Mesendoderm (in vitro differentiated cells): ENCODE data around the gene HS3ST6.
"Not testable (repeated sequence)": the region's sequence is repeated elsewhere in the genome, so short reads cannot be mapped to it uniquely, and the experiment has no call there.

Experiments used
- DNase-seq: peaks from one replicate; pipeline ENCODE4 v3.0.0; 2013
- H2AK5ac ChIP-seq: 2 replicates; pipeline ENCODE4 v1.6.1; 2013; ENCODE audit warnings: low read length, inconsistent platforms
- H2BK120ac ChIP-seq: 2 replicates; pipeline ENCODE4 v1.6.1; 2013; ENCODE audit warnings: low read depth, mild to moderate bottlenecking, low read length, moderate library complexity, mixed read lengths
- H2BK15ac ChIP-seq: replicated peaks from 2 replicates; pipeline ENCODE4 v1.6.1; 2013; ENCODE audit warnings: low read depth, mild to moderate bottlenecking, moderate library complexity
- H2BK5ac ChIP-seq: 2 replicates; pipeline ENCODE4 v1.6.1; 2013; ENCODE audit warnings: low read length, inconsistent platforms
- H3K18ac ChIP-seq: 2 replicates; pipeline ENCODE4 v1.6.1; 2013; ENCODE audit warnings: mild to moderate bottlenecking, low read length, mixed read lengths
- H3K23ac ChIP-seq: one replicate; pipeline ENCODE4 v1.6.1; 2013; ENCODE audit warnings: low read length
- H3K27ac ChIP-seq: 2 replicates; pipeline ENCODE4 v1.5.1; 2013; ENCODE audit warnings: low read depth, mild to moderate bottlenecking, inconsistent platforms, low read length, moderate library complexity
- H3K27me3 ChIP-seq: 2 replicates; pipeline ENCODE4 v1.6.1; 2013; ENCODE audit warnings: low read length, control low read depth, mild to moderate bottlenecking, inconsistent platforms; ENCODE audit not compliant: insufficient read depth, poor library complexity
- H3K36me3 ChIP-seq: 2 replicates; pipeline ENCODE4 v1.6.1; 2013; ENCODE audit warnings: low read length, inconsistent platforms; ENCODE audit not compliant: control insufficient read depth, insufficient read depth
- H3K4ac ChIP-seq: one replicate; pipeline ENCODE4 v1.6.1; 2013; ENCODE audit warnings: low read depth, mild to moderate bottlenecking, low read length, moderate library complexity
- H3K4me1 ChIP-seq: 2 replicates; pipeline ENCODE4 v1.6.1; 2013; ENCODE audit warnings: low read depth, low read length, inconsistent platforms; ENCODE audit not compliant: control insufficient read depth
- H3K4me2 ChIP-seq: 2 replicates; pipeline ENCODE4 v1.6.1; 2013; ENCODE audit warnings: low read length
- H3K4me3 ChIP-seq: 2 replicates; pipeline ENCODE4 v1.5.1; 2013; ENCODE audit warnings: mild to moderate bottlenecking, low read length
- H3K56ac ChIP-seq: one replicate; pipeline ENCODE4 v1.6.1; 2013; ENCODE audit warnings: low read length
- H3K79me1 ChIP-seq: 2 replicates; pipeline ENCODE4 v1.6.1; 2013; ENCODE audit warnings: low read length, inconsistent platforms
- H3K79me2 ChIP-seq: 2 replicates; pipeline ENCODE4 v1.6.1; 2013; ENCODE audit warnings: mild to moderate bottlenecking, low read length; ENCODE audit not compliant: control insufficient read depth, insufficient read depth
- H3K9ac ChIP-seq: 2 replicates; pipeline ENCODE4 v1.6.1; 2013; ENCODE audit warnings: low read length, inconsistent platforms
- H4K5ac ChIP-seq: one replicate; pipeline ENCODE4 v1.6.1; 2013; ENCODE audit warnings: low read length
- H4K8ac ChIP-seq: one replicate; pipeline ENCODE4 v1.6.1; 2013; ENCODE audit warnings: low read depth, mild to moderate bottlenecking, control low read depth, low read length, moderate library complexity
- WGBS: extraction: QIAGEN DNeasy Blood & Tissue Kit; methylation state at CpG from one replicate; pipeline ENCODE4 v1.1.7; 2013; ENCODE audit warnings: low lambda C conversion rate, missing lambda C conversion rate; ENCODE audit not compliant: insufficient coverage; ENCODE audit errors: extremely low coverage; 5-methylcytosine and 5-hydroxymethylcytosine counted together

HS3ST6 gene

GRCh38 chr16:1887711-1888354 is 30.4 kb downstream of the HS3ST6 start:
- no peak overlapping the region for H3K56ac ChIP-seq
- WGBS: no CpG with 5 or more reads among the region's 14 CpGs
- H3K4me1 ChIP-seq: no peaks in the 10 kb centered on the region
- H4K5ac ChIP-seq: no peak overlapping the region
- no peak overlapping the region for H3K27ac ChIP-seq
- H2BK5ac ChIP-seq: no peak overlapping the region
- no peak overlapping the region for H3K4me3 ChIP-seq
- DNase-seq: no peak
- no peak overlapping the region for H3K23ac ChIP-seq
- H2BK120ac ChIP-seq: no peak overlapping the region
- no peak overlapping the region for H3K9ac ChIP-seq
- H3K27me3 ChIP-seq: no peaks in the 10 kb centered on the region
- no peak overlapping the region for H2BK15ac ChIP-seq
- H3K18ac ChIP-seq: no peak overlapping the region
- no peak overlapping the region for H2AK5ac ChIP-seq
- H3K36me3 ChIP-seq: no peaks in the 10 kb centered on the region
- H3K4me2 ChIP-seq: no peak overlapping the region
- H3K4ac ChIP-seq: no peak overlapping the region
- no peaks in the 10 kb centered on the region for H3K79me2 ChIP-seq
- no peak overlapping the region for H4K8ac ChIP-seq
- H3K79me1 ChIP-seq: no peaks in the 10 kb centered on the region

GRCh38 chr16:1884889-1885288 is 33.3 kb downstream of the HS3ST6 start:
- Histone ChIP-seq H3K4me1 (no peaks in the 10 kb centered on the region), H3K27ac (no peak overlapping the region), H3K9ac (no peak overlapping the region), H4K8ac (no peak overlapping the region), H3K27me3 (no peaks in the 10 kb centered on the region), H3K79me2 (no peaks in the 10 kb centered on the region), H2BK120ac (no peak overlapping the region), H3K4me3 (no peak overlapping the region), H2AK5ac (no peak overlapping the region), H3K79me1 (no peaks in the 10 kb centered on the region), H3K18ac (no peak overlapping the region), H3K36me3 (no peaks in the 10 kb centered on the region), H3K56ac (no peak overlapping the region), H3K4me2 (no peak overlapping the region), H4K5ac (no peak overlapping the region), H3K23ac (no peak overlapping the region), H2BK15ac (no peak overlapping the region), H2BK5ac (no peak overlapping the region), H3K4ac (no peak overlapping the region)
- no peak for DNase-seq
- WGBS: no CpG with 5 or more reads among the region's 5 CpGs

GRCh38 chr16:1884155-1884760 is 34.0 kb downstream of the HS3ST6 start:
- Histone ChIP-seq H2BK120ac (no peak overlapping the region), H2BK5ac (no peak overlapping the region), H3K4ac (no peak overlapping the region), H3K27ac (no peak overlapping the region), H3K4me3 (no peak overlapping the region), H3K27me3 (no peaks in the 10 kb centered on the region), H2BK15ac (no peak overlapping the region), H3K79me2 (no peaks in the 10 kb centered on the region), H3K4me1 (no peaks in the 10 kb centered on the region), H3K9ac (no peak overlapping the region), H3K36me3 (no peaks in the 10 kb centered on the region), H3K4me2 (no peak overlapping the region), H3K79me1 (no peaks in the 10 kb centered on the region), H4K5ac (no peak overlapping the region), H3K56ac (no peak overlapping the region), H3K23ac (no peak overlapping the region), H3K18ac (no peak overlapping the region), H4K8ac (no peak overlapping the region), H2AK5ac (no peak overlapping the region)
- WGBS: 100% methylated on average over 1 of the region's 13 CpGs
- DNase-seq: peak; percentile 29

- H2BK15ac ChIP-seq, H3K79me2 ChIP-seq, H3K56ac ChIP-seq, DNase-seq, H2BK5ac ChIP-seq, H3K18ac ChIP-seq, H3K4ac ChIP-seq, H3K4me3 ChIP-seq, H3K27me3 ChIP-seq, H3K4me2 ChIP-seq, H4K5ac ChIP-seq, H2BK120ac ChIP-seq, H3K36me3 ChIP-seq, H3K4me1 ChIP-seq, H3K9ac ChIP-seq, H3K79me1 ChIP-seq, H3K27ac ChIP-seq, H2AK5ac ChIP-seq, H4K8ac ChIP-seq, H3K23ac ChIP-seq: not testable (repeated sequence)
- WGBS: no CpG with 5 or more reads among the region's 9 CpGs
Observed at GRCh38 chr16:1881172-1881571, 37.0 kb downstream of the HS3ST6 start.

GRCh38 chr16:1879477-1879876 is 38.7 kb downstream of the HS3ST6 start:
- Histone ChIP-seq H4K5ac (no peak overlapping the region), H3K4me1 (no peaks in the 10 kb centered on the region), H3K9ac (no peak overlapping the region), H3K4me2 (no peak overlapping the region), H4K8ac (no peak overlapping the region), H3K79me1 (no peaks in the 10 kb centered on the region), H3K27ac (no peak overlapping the region), H2BK15ac (no peak overlapping the region), H3K4me3 (no peak overlapping the region), H2BK5ac (no peak overlapping the region), H3K56ac (no peak overlapping the region), H3K18ac (no peak overlapping the region), H3K4ac (no peak overlapping the region), H3K23ac (no peak overlapping the region), H3K36me3 (no peaks in the 10 kb centered on the region), H3K27me3 (peaks cover 2% of the 10 kb centered on the region), H3K79me2 (no peaks in the 10 kb centered on the region), H2BK120ac (no peak overlapping the region), H2AK5ac (no peak overlapping the region)
- DNase-seq: no peak
- WGBS: no CpG with 5 or more reads among the region's 2 CpGs

GRCh38 chr16:1878256-1878655 is 40.0 kb downstream of the HS3ST6 start:
- no peak overlapping the region for H3K18ac ChIP-seq
- no peak overlapping the region for H3K4me2 ChIP-seq
- H2BK15ac ChIP-seq: no peak overlapping the region
- H3K9ac ChIP-seq: no peak overlapping the region
- H3K4me1 ChIP-seq: no peaks in the 10 kb centered on the region
- DNase-seq: no peak
- H3K27me3 ChIP-seq: peaks cover 2% of the 10 kb centered on the region
- H3K27ac ChIP-seq: no peak overlapping the region
- no CpG with 5 or more reads among the region's 5 CpGs for WGBS
- H3K36me3 ChIP-seq: no peaks in the 10 kb centered on the region
- H2BK120ac ChIP-seq: no peak overlapping the region
- H3K4ac ChIP-seq: no peak overlapping the region
- no peak overlapping the region for H3K4me3 ChIP-seq
- H4K5ac ChIP-seq: no peak overlapping the region
- no peak overlapping the region for H2BK5ac ChIP-seq
- H4K8ac ChIP-seq: no peak overlapping the region
- no peaks in the 10 kb centered on the region for H3K79me2 ChIP-seq
- H2AK5ac ChIP-seq: no peak overlapping the region
- H3K23ac ChIP-seq: no peak overlapping the region
- no peaks in the 10 kb centered on the region for H3K79me1 ChIP-seq
- H3K56ac ChIP-seq: no peak overlapping the region
